Astrocyte of the spinal cord (primary cell): ENCODE data around the gene GRK4.
A peak's percentile ranks its signal among the peaks of the same experiment; 100 is the strongest.

Experiments
- DNase-seq: peaks from one replicate; pipeline ENCODE4 v3.0.0; 2011; ENCODE audit warnings: low read depth, low spot score
- H3K4me3 ChIP-seq: 2 replicates; pipeline ENCODE4 v1.5.1; 2011; ENCODE audit warnings: low read depth, mild to moderate bottlenecking, low read length, moderate library complexity
- in situ Hi-C: cut with HindIII; loops from 2 replicates; pipeline ENCODE4 v1.10.0; 2017; ENCODE audit warnings: low sequenced_read_pairs
- TF ChIP-seq, protein P1 (sequence below): IDR thresholded peaks from 2 replicates; pipeline ENCODE4 v1.5.1; 2012; ENCODE audit warnings: low read depth, mild to moderate bottlenecking, low read length, inconsistent platforms

The GRK4 gene

DNA sequence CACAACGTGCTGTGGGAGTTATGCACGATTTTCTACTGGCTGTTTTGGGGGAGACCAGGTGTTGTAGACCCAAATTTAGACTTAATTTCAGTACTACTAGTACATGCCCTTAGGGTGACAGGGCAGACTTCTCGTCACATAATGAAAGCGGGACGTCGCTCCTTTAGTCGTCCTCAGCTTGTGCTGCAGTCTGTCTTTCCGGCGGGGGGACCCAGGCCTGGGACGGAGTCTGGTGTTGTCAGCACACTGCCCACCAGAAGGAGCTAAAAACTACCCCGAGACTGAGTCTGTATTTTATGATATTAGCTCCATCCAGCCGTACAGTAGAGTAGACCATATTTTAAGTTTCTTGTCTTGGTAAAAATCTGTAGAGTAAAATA lies 35.7 kb upstream of the GRK4 start:
- DNase-seq = no peak
- TF ChIP-seq, protein P1, sequence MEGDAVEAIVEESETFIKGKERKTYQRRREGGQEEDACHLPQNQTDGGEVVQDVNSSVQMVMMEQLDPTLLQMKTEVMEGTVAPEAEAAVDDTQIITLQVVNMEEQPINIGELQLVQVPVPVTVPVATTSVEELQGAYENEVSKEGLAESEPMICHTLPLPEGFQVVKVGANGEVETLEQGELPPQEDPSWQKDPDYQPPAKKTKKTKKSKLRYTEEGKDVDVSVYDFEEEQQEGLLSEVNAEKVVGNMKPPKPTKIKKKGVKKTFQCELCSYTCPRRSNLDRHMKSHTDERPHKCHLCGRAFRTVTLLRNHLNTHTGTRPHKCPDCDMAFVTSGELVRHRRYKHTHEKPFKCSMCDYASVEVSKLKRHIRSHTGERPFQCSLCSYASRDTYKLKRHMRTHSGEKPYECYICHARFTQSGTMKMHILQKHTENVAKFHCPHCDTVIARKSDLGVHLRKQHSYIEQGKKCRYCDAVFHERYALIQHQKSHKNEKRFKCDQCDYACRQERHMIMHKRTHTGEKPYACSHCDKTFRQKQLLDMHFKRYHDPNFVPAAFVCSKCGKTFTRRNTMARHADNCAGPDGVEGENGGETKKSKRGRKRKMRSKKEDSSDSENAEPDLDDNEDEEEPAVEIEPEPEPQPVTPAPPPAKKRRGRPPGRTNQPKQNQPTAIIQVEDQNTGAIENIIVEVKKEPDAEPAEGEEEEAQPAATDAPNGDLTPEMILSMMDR = no peak
- in situ Hi-C loops = no loop called here
- no peak overlapping the region for H3K4me3 ChIP-seq

DNA sequence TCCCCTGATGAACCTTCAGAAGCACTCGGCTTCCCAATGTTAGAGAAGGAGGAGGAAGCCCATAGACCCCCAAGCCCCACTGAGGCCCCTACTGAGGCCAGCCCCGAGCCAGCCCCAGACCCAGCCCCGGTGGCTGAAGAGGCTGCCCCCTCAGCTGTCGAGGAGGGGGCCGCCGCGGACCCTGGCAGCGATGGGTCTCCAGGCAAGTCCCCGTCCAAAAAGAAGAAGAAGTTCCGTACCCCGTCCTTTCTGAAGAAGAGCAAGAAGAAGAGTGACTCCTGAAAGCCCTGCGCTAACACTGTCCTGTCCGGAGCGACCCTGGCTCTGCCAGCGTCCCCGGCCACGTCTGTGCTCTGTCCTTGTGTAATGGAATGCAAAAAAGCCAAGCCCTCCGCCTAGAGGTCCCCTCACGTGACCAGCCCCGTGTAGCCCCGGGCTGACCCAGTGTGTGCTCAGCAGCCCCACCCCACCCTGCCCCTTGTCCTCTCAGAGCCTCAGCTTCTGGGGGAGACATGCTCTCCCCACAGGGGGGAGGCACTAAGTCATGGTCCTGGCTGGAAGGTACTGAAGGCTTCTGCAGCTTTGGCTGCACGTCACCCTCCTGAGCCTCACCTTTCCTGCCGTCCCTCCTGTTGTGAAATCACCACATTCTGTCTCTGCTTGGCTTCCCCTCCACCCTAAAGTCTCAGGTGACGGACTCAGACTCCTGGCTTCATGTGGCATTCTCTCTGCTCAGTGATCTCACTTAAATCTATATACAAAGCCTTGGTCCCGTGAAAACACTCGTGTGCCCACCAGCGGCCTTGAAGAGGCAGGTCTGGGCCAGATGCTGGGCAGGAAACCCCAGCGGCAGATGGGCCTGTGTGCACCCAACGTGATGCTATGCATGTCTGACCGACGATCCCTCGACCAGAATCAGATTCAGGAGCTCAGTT lies 34.9 kb upstream of the GRK4 start:
- in situ Hi-C loops = no loop called here
- DNase-seq = no peak
- H3K4me3 ChIP-seq = no peak overlapping the region
- TF ChIP-seq, protein P1 = no peak

DNA sequence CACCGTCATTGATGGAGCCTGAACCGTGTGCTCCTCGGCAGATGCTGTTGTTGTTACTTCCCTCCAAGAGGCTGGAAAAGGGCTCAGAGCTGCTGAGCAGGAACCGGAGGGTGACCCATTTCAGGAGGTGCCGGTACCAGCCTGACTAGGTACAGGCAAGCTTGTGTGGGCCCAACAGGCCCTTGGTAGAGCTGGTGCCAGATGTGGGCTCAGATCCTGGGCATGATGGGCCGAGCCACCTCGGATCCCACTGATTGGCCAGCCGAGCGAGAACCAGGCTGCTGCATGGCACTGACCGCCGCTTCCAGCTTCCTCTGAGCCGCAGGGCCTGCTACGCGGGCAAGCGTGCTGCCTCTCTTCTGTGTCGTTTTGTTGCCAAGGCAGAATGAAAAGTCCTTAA lies 33.9 kb upstream of the GRK4 start:
- no peak overlapping the region for H3K4me3 ChIP-seq
- DNase-seq = no peak
- TF ChIP-seq, protein P1 = no peak
- in situ Hi-C loops = no loop called here

DNA sequence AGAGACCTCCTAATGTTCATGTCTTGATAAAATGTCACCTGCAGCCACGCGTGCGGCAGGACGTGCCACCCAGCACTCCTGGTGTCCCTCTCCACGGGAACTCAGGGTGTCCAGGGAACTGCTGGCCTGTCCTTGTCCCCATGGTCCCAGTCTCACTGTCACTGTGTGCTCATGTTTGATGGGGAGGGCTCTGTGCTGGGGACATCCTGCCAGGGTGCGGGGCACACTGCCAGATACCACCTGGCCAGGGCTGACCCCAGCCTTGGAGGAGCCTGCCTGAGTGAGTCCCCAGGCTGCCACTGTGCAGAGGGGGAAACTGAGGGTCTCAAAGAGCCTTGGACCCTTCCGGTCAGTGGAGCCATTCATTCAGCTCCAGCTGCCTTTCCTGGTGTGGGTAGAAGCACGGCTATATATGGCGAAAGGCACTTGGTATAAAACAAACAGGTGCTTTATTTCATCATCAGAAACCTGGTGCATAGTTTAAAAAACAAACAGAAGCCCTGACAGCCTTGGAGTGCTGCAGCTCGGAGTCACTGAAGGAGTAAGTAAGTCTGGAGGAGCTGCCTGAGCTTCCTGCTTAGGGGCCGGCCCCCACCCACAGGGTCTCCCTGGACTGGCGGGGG lies 33.1 kb upstream of the GRK4 start:
- TF ChIP-seq, protein P1 = no peak
- no peak overlapping the region for H3K4me3 ChIP-seq
- DNase-seq = no peak
- in situ Hi-C loops = no loop called here

DNA sequence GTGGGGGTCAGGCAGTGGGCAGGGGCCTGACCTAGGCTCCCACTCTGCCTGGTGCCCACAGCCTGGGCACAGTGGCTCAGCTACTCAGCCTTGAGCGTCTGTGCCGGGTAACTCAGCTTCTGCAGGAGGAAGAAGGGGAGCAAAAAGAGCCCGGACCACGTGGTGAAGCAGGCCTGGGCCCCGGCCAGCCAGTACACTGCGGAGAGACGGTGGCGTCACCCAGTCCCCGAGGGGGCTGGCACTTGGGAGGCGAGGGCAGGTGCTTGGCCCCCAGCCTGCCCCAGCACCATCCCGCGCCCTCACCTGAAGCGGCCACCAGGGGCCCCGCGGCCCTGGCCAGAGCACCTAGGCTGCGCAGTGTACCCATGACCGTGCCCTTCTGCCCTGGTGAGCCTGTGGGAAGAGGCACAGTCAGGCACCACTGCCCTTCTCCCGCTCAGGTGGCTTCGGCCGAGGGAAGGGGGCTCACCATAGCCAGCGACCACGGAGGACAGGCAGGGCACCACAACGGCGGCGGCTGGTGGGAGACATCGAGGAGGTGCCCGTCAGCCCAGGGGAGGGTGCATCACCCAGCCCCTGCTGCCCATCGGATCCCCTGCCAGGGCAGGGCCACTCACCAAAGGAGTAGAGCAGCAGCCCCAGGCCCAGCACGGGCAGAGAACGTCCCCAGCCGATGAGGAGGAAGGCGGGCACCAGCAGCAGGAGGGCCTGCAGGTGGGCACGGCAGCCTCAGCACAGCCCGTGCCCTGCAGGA lies 32.4 kb upstream of the GRK4 start:
- TF ChIP-seq, protein P1 = peak; percentile 5
- DNase-seq = no peak
- in situ Hi-C loops = no loop called here
- no peak overlapping the region for H3K4me3 ChIP-seq

DNA sequence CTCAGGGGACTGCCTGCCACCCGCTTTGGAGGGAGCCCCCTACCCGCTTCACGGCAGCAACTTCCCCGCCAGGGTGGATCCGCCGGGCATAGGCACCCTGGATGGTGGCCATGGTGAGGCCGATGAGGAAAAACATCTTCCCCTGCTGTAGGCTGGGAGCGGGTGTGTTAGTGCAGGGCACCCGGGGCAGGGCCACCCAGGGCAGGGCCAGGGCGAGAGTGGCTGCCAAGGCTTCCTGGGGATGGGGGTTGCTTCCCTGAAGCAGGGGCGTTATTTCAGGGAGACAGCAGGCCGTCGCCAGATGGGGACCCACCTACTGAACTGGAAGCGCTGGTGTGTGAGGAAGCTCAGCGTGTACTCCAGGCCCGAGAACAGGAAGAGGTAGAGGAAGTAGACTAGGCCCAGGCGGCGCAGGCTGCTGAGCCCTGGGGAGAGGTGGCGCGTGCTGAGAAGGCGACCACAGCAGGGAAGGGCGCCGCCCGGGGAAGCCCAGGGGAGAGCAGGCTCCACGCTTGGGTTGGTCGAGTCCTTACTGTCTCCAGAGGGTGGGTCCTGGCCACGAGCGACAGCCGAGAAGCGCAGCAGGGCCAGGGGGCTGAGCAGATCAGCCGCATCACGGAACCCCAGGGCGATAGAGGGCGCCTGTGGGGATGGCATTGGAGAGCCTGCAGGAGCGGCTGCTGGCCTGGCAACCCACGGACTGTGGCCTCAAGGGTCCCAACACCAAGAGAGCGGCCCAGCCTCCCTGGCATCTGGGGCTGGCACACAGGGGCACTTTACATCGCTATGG lies 31.7 kb upstream of the GRK4 start:
- in situ Hi-C loops = no loop called here
- no peak overlapping the region for H3K4me3 ChIP-seq

More for the DNA sequence above, 31.7 kb upstream of the GRK4 start:
- TF ChIP-seq, protein P1 = no peak
- DNase-seq = no peak
